ENCODE measurements around the gene TTC33. TPM values are rescaled to one million over a fixed set of nuclear protein-coding genes. Genes with fewer than 3 reads are reported as not detected.

TTC33 gene
- total and polyA plus RNA-seq, 2 donors (not counting 1 experiment from before 2014, with no cell fraction given), result 2.1 to 15.8 TPM

- Histone ChIP-seq H3K27ac (ENCODE audit: low read length in 2 of 2) (peak overlapping the region; percentile 63 to 73), H3K9me3 (ENCODE audit: control extremely low read depth in 1 of 3, control insufficient read depth in 2 of 3, insufficient read depth in 1 of 3, low read length in 2 of 3) (no peaks in the 10 kb centered on the region), H3K79me2 (ENCODE audit: control insufficient read depth, insufficient read depth, low read length) (peaks cover 25% of the 10 kb centered on the region), H3K4me1 (ENCODE audit: control insufficient read depth in 2 of 2, insufficient read depth in 2 of 2, low read length in 2 of 2) (peaks cover 40 to 41% of the 10 kb centered on the region in 2 donors), H3K36me3 (replicated peaks in 1 of 2; ENCODE audit: control extremely low read depth in 1 of 2, control insufficient read depth in 1 of 2, extremely low read depth in 1 of 2, insufficient read depth in 2 of 2, low read length in 1 of 2) (no peaks in the 10 kb centered on the region), H4K20me1 (ENCODE audit: control insufficient read depth, insufficient read depth, low read length, poor library complexity, severe bottlenecking) (no peaks in the 10 kb centered on the region), H3K9ac (ENCODE audit: low read length) (peak overlapping the region; percentile 90), H3K4me3 (ENCODE audit: control extremely low read depth in 1 of 5, extremely low read depth in 1 of 5, insufficient read depth in 1 of 5, low read depth in 2 of 5, low read length in 4 of 5) (peak overlapping the region; percentile 80 to 89 (median 84)), H3K27me3 (replicated peaks in 1 of 4; ENCODE audit: control extremely low read depth in 1 of 4, control insufficient read depth in 3 of 4, insufficient read depth in 4 of 4, low read length in 3 of 4) (no peaks in the 10 kb centered on the region), H3K4me2 (replicated peaks; ENCODE audit: low read depth, low read length, poor library complexity, severe bottlenecking) (peak overlapping the region; percentile 93), H2AFZ (ENCODE audit: insufficient read depth, low read depth, low read length, poor library complexity, severe bottlenecking) (peak overlapping the region; percentile 80)
- TF ChIP-seq, protein P1, sequence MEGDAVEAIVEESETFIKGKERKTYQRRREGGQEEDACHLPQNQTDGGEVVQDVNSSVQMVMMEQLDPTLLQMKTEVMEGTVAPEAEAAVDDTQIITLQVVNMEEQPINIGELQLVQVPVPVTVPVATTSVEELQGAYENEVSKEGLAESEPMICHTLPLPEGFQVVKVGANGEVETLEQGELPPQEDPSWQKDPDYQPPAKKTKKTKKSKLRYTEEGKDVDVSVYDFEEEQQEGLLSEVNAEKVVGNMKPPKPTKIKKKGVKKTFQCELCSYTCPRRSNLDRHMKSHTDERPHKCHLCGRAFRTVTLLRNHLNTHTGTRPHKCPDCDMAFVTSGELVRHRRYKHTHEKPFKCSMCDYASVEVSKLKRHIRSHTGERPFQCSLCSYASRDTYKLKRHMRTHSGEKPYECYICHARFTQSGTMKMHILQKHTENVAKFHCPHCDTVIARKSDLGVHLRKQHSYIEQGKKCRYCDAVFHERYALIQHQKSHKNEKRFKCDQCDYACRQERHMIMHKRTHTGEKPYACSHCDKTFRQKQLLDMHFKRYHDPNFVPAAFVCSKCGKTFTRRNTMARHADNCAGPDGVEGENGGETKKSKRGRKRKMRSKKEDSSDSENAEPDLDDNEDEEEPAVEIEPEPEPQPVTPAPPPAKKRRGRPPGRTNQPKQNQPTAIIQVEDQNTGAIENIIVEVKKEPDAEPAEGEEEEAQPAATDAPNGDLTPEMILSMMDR (IDR thresholded peaks at IDR 0.05), result no peak
- no peak for TF ChIP-seq EZH2 (IDR thresholded peaks at IDR 0.05; ENCODE audit: borderline replicate concordance, insufficient read depth, low read depth, low read length, poor library complexity, severe bottlenecking)
- peak overlapping the region; percentile 94 for H3K4me3 Mint-ChIP-seq
- WGBS (ENCODE audit: insufficient coverage), result under 1% methylated on average over 64 of the region's 67 CpGs
- ChIA-PET POLR2A (interaction anchor here (0.6 to 1.6 kb wide), 4 partner anchors 32 to 648 kb away, joined by 3 read pairs; no protein-coding TSS in a partner anchor), CTCF (interaction anchor here (0.6 to 8.2 kb wide), 11 partner anchors 9 to 1103 kb away, joined by 3 to 92 read pairs (median 4); no protein-coding TSS in a partner anchor)
- ATAC-seq (ENCODE audit: low read depth) (peak; percentile 13), DNase-seq (peak; percentile 80)
- intact Hi-C loops (cut with micrococcal nuclease), result loop anchor here (2.0 to 5.0 kb wide), 4 partner anchors 33 to 1604 kb away; no protein-coding TSS in a partner anchor
- H3K27ac Mint-ChIP-seq, result peak overlapping the region; percentile 91
- peaks cover 69% of the 10 kb centered on the region for H3K4me1 Mint-ChIP-seq
- no peaks in the 10 kb centered on the region for H3K27me3 Mint-ChIP-seq
- no peaks in the 10 kb centered on the region for H3K9me3 Mint-ChIP-seq (ENCODE audit: insufficient read depth)
Measured at GRCh38 chr5:40681363-40682153, 74.2 kb downstream of the TTC33 start.
